ENCODE data around the gene CALML3. TPM values are rescaled to one million over a fixed set of nuclear protein-coding genes. Genes with fewer than 3 reads are reported as not detected.
A peak's percentile ranks its signal among the peaks of the same experiment; 100 is the strongest.

Gene CALML3
- total RNA-seq, 1 donor from 2014 or later: not detected

- Mint-ChIP-seq H3K4me3 (ENCODE audit: unreplicated experiment) (no peak overlapping the region), H3K9me3 (ENCODE audit: unreplicated experiment) (peaks cover 3% of the 10 kb centered on the region), H3K27me3 (ENCODE audit: unreplicated experiment) (peaks cover 10% of the 10 kb centered on the region), H3K27ac (ENCODE audit: unreplicated experiment) (no peak overlapping the region), H3K36me3 (ENCODE audit: unreplicated experiment) (no peaks in the 10 kb centered on the region), H3K4me1 (ENCODE audit: low read depth, unreplicated experiment) (no peaks in the 10 kb centered on the region)
- no peak for DNase-seq
- no peak for TF ChIP-seq CTCF (IDR thresholded peaks at IDR 0.05; ENCODE audit: partially characterized antibody, unreplicated experiment)
Measured at GRCh38 chr10:5532307-5532605, 7.5 kb downstream of the CALML3 start.

DNA sequence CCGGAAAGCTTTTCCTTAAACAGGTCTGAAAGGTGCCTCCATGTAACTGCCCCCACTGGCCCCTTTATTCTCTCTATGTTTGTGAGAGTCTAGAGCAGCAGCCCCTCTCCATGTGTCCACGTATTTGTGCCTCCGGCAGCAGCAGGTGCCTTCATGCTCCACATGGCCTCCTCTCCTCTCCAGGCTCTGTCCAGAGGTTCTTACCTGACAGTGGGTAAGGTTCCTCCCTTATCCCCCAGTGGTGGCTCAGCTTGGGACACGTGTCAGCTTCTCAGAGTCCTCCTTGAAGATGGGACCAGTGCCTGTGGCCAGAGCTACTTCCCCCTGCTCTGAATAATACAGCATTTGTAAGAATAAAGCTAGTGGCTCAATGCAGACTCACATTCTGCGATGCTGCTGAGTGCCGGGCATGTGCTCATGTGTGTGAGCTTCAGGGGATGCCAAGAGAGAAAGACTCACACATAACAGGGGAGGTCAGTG is 7.9 kb downstream of the CALML3 start:
- Mint-ChIP-seq H3K27ac (ENCODE audit: unreplicated experiment) (no peak overlapping the region), H3K9me3 (ENCODE audit: unreplicated experiment) (peaks cover 3% of the 10 kb centered on the region), H3K4me1 (ENCODE audit: low read depth, unreplicated experiment) (no peaks in the 10 kb centered on the region), H3K36me3 (ENCODE audit: unreplicated experiment) (no peaks in the 10 kb centered on the region), H3K4me3 (ENCODE audit: unreplicated experiment) (no peak overlapping the region), H3K27me3 (ENCODE audit: unreplicated experiment) (peaks cover 10% of the 10 kb centered on the region)
- DNase-seq: peak; percentile 5
- TF ChIP-seq CTCF (IDR thresholded peaks at IDR 0.05; ENCODE audit: partially characterized antibody, unreplicated experiment): no peak

DNA sequence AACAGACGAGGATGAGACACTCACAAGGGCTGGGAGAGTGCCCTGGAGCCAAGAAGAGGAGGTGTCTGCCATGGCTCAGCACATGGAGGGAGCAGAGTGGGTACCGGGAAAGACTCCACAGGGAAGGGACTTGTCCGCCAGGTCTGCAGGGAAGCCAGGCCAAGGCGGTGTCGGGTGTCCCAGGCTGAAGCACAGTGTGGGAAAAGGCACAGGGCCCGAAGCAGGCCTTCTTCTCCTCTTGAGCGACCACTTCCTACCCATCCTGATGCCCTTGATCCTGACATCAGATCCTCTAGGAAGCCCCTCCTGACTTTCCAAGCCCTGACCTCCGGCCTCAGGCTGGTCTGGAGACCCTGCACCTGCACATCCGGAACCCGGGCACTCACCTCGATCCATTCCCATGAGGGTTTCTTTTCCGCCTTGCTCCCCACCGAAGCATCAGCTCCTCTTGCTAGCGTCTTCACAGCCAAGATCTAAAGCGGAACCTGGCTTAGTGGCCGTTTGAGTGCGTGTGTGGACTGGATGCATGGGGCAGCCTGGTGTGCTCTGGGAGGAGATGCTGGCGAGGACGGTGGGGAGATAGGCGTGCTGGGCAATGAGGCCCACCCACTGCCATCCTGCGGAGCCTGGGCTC is 8.5 kb downstream of the CALML3 start:
- peak; percentile 6 for DNase-seq

DNA sequence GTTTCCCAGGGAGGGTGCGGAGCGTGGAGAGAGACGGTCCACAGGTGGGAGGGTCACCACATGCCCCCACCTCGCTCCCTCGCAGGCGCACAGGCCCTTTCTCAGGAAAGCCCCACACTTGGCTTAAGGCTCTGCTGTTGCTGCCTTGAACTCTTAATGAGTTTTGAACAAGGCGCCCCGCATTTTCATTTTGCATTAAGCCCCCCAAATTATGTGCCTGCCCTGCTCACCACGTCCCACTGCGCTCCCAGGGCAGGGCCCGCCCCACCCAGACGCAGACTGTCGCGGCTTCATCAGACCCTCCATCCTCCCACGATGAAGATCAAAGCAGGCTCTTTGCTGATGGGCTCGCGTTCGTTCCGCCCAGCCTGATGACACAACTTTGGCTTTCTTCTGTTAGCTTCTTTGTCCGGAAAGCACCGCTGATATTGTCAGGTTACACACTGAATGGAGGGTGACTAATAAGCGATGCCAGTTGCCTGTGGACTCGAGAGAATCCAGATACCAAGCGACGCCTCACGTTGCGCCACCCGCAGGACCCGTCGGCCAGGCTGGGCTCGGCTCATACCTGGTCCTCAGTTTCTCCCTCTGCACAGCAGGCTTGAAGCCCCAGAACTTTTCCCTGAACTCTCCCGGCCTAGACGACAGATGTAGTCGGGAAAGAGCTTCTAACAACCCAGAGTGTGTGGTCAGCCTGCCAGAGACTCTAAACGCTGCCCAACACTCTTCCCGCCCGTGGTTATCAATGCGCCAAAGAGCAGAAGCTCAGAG is 9.5 kb downstream of the CALML3 start:
- peaks cover 3% of the 10 kb centered on the region for H3K9me3 Mint-ChIP-seq (ENCODE audit: unreplicated experiment)
- no peaks in the 10 kb centered on the region for H3K36me3 Mint-ChIP-seq (ENCODE audit: unreplicated experiment)
- no peaks in the 10 kb centered on the region for H3K4me1 Mint-ChIP-seq (ENCODE audit: low read depth, unreplicated experiment)
- no peak overlapping the region for H3K27ac Mint-ChIP-seq (ENCODE audit: unreplicated experiment)
- H3K4me3 Mint-ChIP-seq (ENCODE audit: unreplicated experiment): no peak overlapping the region
- no peak for DNase-seq
- peaks cover 10% of the 10 kb centered on the region for H3K27me3 Mint-ChIP-seq (ENCODE audit: unreplicated experiment)
- no peak for TF ChIP-seq CTCF (IDR thresholded peaks at IDR 0.05; ENCODE audit: partially characterized antibody, unreplicated experiment)

More for the DNA sequence above, 8.5 kb downstream of the CALML3 start:
- Mint-ChIP-seq H3K4me1 (ENCODE audit: low read depth, unreplicated experiment) (no peaks in the 10 kb centered on the region), H3K27me3 (ENCODE audit: unreplicated experiment) (peaks cover 10% of the 10 kb centered on the region), H3K9me3 (ENCODE audit: unreplicated experiment) (peaks cover 3% of the 10 kb centered on the region), H3K4me3 (ENCODE audit: unreplicated experiment) (no peak overlapping the region), H3K27ac (ENCODE audit: unreplicated experiment) (no peak overlapping the region), H3K36me3 (ENCODE audit: unreplicated experiment) (no peaks in the 10 kb centered on the region)
- no peak for TF ChIP-seq CTCF (IDR thresholded peaks at IDR 0.05; ENCODE audit: partially characterized antibody, unreplicated experiment)

All from glutamatergic neuron (in vitro differentiated cells).